ENCODE measurements around the gene TLR9.

- TF ChIP-seq EZH2 (IDR thresholded peaks at IDR 0.05; ENCODE audit: low read depth) (no peak), CTCF (conservative IDR thresholded peaks at IDR 0.05) (no peak)
These were observed 15.5 kb upstream of the TLR9 start for GRCh38 chr3:52240886-52241370.
